Adipocyte (in vitro differentiated cells): ENCODE results near the gene IL1F10.

Experiments used
- DNase-seq: peaks from one replicate; pipeline ENCODE4 v3.0.0-alpha.2; 2015; ENCODE audit warnings: low read depth
- H3K27me3 ChIP-seq: replicated peaks from 2 replicates; pipeline ENCODE4 v1.7.0; 2013; ENCODE audit warnings: mild to moderate bottlenecking, low read length, moderate library complexity; ENCODE audit not compliant: control insufficient read depth, insufficient read depth
- H3K36me3 ChIP-seq: 2 replicates; pipeline ENCODE4 v1.7.0; 2013; ENCODE audit warnings: low read length, mild to moderate bottlenecking, moderate library complexity; ENCODE audit not compliant: control insufficient read depth, insufficient read depth, severe bottlenecking
- H3K4me1 ChIP-seq: 2 replicates; pipeline ENCODE4 v1.7.0; 2013; ENCODE audit warnings: mild to moderate bottlenecking, low read length, moderate library complexity; ENCODE audit not compliant: control insufficient read depth, insufficient read depth
- H3K4me3 ChIP-seq: 2 replicates; pipeline ENCODE4 v1.7.0; 2013; ENCODE audit warnings: mild to moderate bottlenecking, low read length, moderate library complexity
- H3K9ac ChIP-seq: 2 replicates; pipeline ENCODE4 v1.7.0; 2013; ENCODE audit warnings: mild to moderate bottlenecking, low read length, moderate library complexity
- H3K9me3 ChIP-seq: 2 replicates; pipeline ENCODE4 v1.7.0; 2013; ENCODE audit warnings: mild to moderate bottlenecking, low read length, moderate library complexity; ENCODE audit not compliant: control insufficient read depth

The IL1F10 gene

DNA sequence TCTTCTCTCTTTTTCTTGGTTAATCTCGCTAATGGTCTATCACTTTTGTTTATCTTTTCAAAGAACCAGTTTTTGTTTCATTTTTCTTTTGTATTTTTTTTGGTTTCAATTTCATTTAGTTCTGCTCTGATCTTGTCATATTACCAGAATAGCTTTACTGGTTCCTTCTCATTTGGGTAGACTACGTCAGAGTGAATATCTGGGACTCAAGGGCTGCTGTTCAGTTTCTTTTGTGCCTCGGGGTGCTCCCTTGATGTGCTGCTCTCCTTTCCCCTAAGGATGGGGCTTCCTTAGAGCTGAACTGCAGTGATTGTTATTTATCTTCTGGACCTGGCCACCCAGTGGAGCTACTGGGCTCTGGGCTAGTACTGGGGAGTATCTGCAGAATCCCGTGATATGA, 30.3 kb downstream of the IL1F10 start:
- H3K9me3 ChIP-seq = peaks cover 5% of the 10 kb centered on the region
- DNase-seq = no peak

DNA sequence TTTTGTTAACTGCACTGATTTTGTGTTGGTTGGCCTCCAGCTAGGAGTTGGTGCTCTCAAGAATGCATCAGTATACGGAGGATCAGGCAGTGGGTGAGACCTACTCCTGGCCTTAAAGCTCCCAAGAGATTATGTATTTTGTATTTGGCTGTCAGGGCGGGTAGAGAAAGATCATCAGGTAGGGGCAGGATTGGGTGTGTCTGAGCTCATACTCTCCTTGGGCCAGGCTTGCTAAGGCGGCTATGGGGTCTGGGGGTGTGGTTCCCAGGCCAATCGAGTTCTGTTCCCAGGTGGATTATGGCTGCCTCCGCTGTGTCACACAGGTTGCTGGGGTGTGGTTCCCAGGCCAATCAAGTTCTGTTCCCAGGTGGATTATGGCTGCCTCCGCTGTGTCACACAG, 30.8 kb downstream of the IL1F10 start:
- H3K9me3 ChIP-seq = peaks cover 5% of the 10 kb centered on the region
- H3K9ac ChIP-seq = no peak overlapping the region
- peaks cover 2% of the 10 kb centered on the region for H3K27me3 ChIP-seq
- H3K4me3 ChIP-seq = no peak overlapping the region
- DNase-seq = no peak
- H3K4me1 ChIP-seq = no peaks in the 10 kb centered on the region
- H3K36me3 ChIP-seq = no peaks in the 10 kb centered on the region

More for the DNA sequence above, 30.3 kb downstream of the IL1F10 start:
- no peak overlapping the region for H3K4me3 ChIP-seq
- peaks cover 3% of the 10 kb centered on the region for H3K27me3 ChIP-seq
- no peak overlapping the region for H3K9ac ChIP-seq
- H3K36me3 ChIP-seq = no peaks in the 10 kb centered on the region
- peaks cover 1% of the 10 kb centered on the region for H3K4me1 ChIP-seq

- no peak for DNase-seq
- Histone ChIP-seq H3K36me3 (no peaks in the 10 kb centered on the region), H3K4me1 (peaks cover 9% of the 10 kb centered on the region), H3K9me3 (no peaks in the 10 kb centered on the region), H3K27me3 (no peaks in the 10 kb centered on the region), H3K9ac (no peak overlapping the region), H3K4me3 (no peak overlapping the region)
Measured at GRCh38 chr2:113102133-113102532, 34.4 kb downstream of the IL1F10 start.

GRCh38 chr2:113103277-113103676, 35.5 kb downstream of the IL1F10 start:
- Histone ChIP-seq H3K36me3 (no peaks in the 10 kb centered on the region), H3K4me1 (peaks cover 9% of the 10 kb centered on the region), H3K27me3 (no peaks in the 10 kb centered on the region), H3K4me3 (no peak overlapping the region), H3K9ac (no peak overlapping the region), H3K9me3 (no peaks in the 10 kb centered on the region)
- DNase-seq = no peak

DNA sequence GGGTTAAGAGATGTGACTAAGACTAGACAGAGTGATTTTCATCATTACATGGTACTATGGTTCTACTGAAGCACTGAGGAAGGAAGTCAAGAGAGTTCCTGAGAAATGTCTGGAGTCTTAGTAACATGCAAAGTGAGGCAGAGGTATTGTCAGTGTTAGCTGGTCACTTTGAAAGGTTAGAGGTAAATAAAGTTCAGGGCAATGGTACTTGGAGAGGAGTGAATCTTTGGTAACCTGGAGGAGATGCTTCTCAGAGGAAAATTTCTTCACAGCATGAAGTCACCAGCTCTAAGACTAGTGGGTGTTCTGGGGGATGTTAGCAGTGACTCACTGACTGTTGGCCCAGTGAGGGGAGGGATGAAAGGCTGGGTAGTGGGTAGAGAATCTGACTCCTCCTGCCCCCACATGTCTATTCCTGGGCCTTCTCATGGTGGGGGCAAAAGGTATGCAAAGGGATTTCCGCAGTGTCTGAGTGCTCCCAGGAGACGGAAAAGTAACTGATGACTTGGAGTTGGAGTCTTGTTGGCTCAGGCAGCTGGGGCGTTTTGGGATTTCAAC, 36.4 kb downstream of the IL1F10 start:
- H3K27me3 ChIP-seq = no peaks in the 10 kb centered on the region

GRCh38 chr2:113105047-113105785, 37.4 kb downstream of the IL1F10 start:
- Histone ChIP-seq H3K36me3 (no peaks in the 10 kb centered on the region), H3K9ac (no peak overlapping the region), H3K4me1 (peaks cover 9% of the 10 kb centered on the region), H3K4me3 (no peak overlapping the region), H3K9me3 (no peaks in the 10 kb centered on the region), H3K27me3 (no peaks in the 10 kb centered on the region)
- DNase-seq = peak; percentile 21

More for the DNA sequence above, 36.4 kb downstream of the IL1F10 start:
- Histone ChIP-seq H3K36me3 (no peaks in the 10 kb centered on the region), H3K9me3 (no peaks in the 10 kb centered on the region), H3K9ac (no peak overlapping the region), H3K4me1 (peaks cover 9% of the 10 kb centered on the region), H3K4me3 (no peak overlapping the region)
- no peak for DNase-seq

GRCh38 chr2:113111121-113111520, 43.4 kb downstream of the IL1F10 start:
- Histone ChIP-seq H3K9me3 (no peaks in the 10 kb centered on the region), H3K4me3 (no peak overlapping the region), H3K27me3 (no peaks in the 10 kb centered on the region)

GRCh38 chr2:113111823-113112287, 44.1 kb downstream of the IL1F10 start:
- Histone ChIP-seq H3K4me3 (no peak overlapping the region), H3K36me3 (no peaks in the 10 kb centered on the region), H3K27me3 (no peaks in the 10 kb centered on the region), H3K9ac (no peak overlapping the region), H3K4me1 (no peaks in the 10 kb centered on the region), H3K9me3 (no peaks in the 10 kb centered on the region)
- no peak for DNase-seq

More at GRCh38 chr2:113111121-113111520, 43.4 kb downstream of the IL1F10 start:
- no peak overlapping the region for H3K9ac ChIP-seq
- no peak for DNase-seq
- no peaks in the 10 kb centered on the region for H3K4me1 ChIP-seq
- no peaks in the 10 kb centered on the region for H3K36me3 ChIP-seq

GRCh38 chr2:113112441-113112840, 44.7 kb downstream of the IL1F10 start:
- Histone ChIP-seq H3K4me3 (no peak overlapping the region), H3K9me3 (no peaks in the 10 kb centered on the region), H3K9ac (no peak overlapping the region), H3K27me3 (no peaks in the 10 kb centered on the region), H3K4me1 (peaks cover 4% of the 10 kb centered on the region), H3K36me3 (no peaks in the 10 kb centered on the region)
- no peak for DNase-seq

- DNase-seq = no peak
- Histone ChIP-seq H3K4me1 (peaks cover 8% of the 10 kb centered on the region), H3K36me3 (no peaks in the 10 kb centered on the region), H3K27me3 (no peaks in the 10 kb centered on the region), H3K9me3 (no peaks in the 10 kb centered on the region), H3K4me3 (no peak overlapping the region), H3K9ac (no peak overlapping the region)
Measured at GRCh38 chr2:113112871-113113270, 45.1 kb downstream of the IL1F10 start.

DNA sequence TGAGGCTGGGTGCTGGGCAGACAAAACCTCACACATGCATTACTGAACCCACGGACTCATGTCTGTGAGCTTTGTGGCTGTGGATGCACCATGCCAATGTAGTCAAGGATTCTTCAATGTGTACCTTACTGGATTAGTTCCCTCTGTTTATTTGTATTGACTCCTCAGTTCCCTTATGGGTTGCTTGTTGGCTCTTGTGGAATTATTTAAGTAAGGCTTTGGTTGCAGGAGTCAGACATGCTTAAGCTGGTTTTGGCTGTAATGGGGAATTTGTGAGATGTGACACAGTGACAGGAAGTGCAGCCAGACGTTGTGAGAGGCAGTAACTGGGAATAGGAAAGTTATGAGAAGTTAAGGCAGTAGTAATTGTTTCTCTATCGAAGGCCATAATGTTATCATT, 46.0 kb downstream of the IL1F10 start:
- H3K9me3 ChIP-seq = no peaks in the 10 kb centered on the region
- no peak for DNase-seq
- no peaks in the 10 kb centered on the region for H3K36me3 ChIP-seq
- no peak overlapping the region for H3K9ac ChIP-seq
- no peak overlapping the region for H3K4me3 ChIP-seq
- H3K4me1 ChIP-seq = peaks cover 10% of the 10 kb centered on the region
- H3K27me3 ChIP-seq = no peaks in the 10 kb centered on the region
